ENCODE data around the gene SHANK1.

SHANK1 gene

GRCh38 chr19:50668416-50668815 is 51.2 kb downstream of the SHANK1 start:
- TF ChIP-seq POLR2AphosphoS5 (IDR thresholded peaks at IDR 0.05; ENCODE audit: low read depth, low read length) = no peak
- TF ChIP-seq SIN3A (IDR thresholded peaks at IDR 0.05; ENCODE audit: borderline replicate concordance, insufficient read depth, low read length) = no peak
- TF ChIP-seq FOXP2 (optimal IDR thresholded peaks at IDR 0.05; ENCODE audit: borderline replicate concordance, extremely low read depth, extremely low read length, insufficient read depth) = no peak
- no peak for TF ChIP-seq TAF1 (IDR thresholded peaks at IDR 0.05; ENCODE audit: borderline replicate concordance, insufficient read depth, low read length)
- no peak for TF ChIP-seq REST (IDR thresholded peaks at IDR 0.05; ENCODE audit: insufficient read depth in 1 of 2, low read depth in 2 of 2, low read length in 2 of 2)

- TF ChIP-seq REST (IDR thresholded peaks at IDR 0.05; ENCODE audit: insufficient read depth in 1 of 2, low read depth in 2 of 2, low read length in 2 of 2) (no peak), SIN3A (IDR thresholded peaks at IDR 0.05; ENCODE audit: borderline replicate concordance, insufficient read depth, low read length) (no peak), POLR2AphosphoS5 (IDR thresholded peaks at IDR 0.05; ENCODE audit: low read depth, low read length) (no peak), FOXP2 (optimal IDR thresholded peaks at IDR 0.05; ENCODE audit: borderline replicate concordance, extremely low read depth, extremely low read length, insufficient read depth) (no peak), TAF1 (IDR thresholded peaks at IDR 0.05; ENCODE audit: borderline replicate concordance, insufficient read depth, low read length) (no peak)
Observed at GRCh38 chr19:50667759-50668231, 51.8 kb downstream of the SHANK1 start.

GRCh38 chr19:50667177-50667758 is 52.3 kb downstream of the SHANK1 start:
- TF ChIP-seq SIN3A (IDR thresholded peaks at IDR 0.05; ENCODE audit: borderline replicate concordance, insufficient read depth, low read length) = no peak
- no peak for TF ChIP-seq REST (IDR thresholded peaks at IDR 0.05; ENCODE audit: insufficient read depth in 1 of 2, low read depth in 2 of 2, low read length in 2 of 2)
- TF ChIP-seq POLR2AphosphoS5 (IDR thresholded peaks at IDR 0.05; ENCODE audit: low read depth, low read length) = no peak
- no peak for TF ChIP-seq TAF1 (IDR thresholded peaks at IDR 0.05; ENCODE audit: borderline replicate concordance, insufficient read depth, low read length)
- TF ChIP-seq FOXP2 (optimal IDR thresholded peaks at IDR 0.05; ENCODE audit: borderline replicate concordance, extremely low read depth, extremely low read length, insufficient read depth) = no peak

- TF ChIP-seq SIN3A (IDR thresholded peaks at IDR 0.05; ENCODE audit: borderline replicate concordance, insufficient read depth, low read length) (no peak), FOXP2 (optimal IDR thresholded peaks at IDR 0.05; ENCODE audit: borderline replicate concordance, extremely low read depth, extremely low read length, insufficient read depth) (no peak), REST (IDR thresholded peaks at IDR 0.05; ENCODE audit: insufficient read depth in 1 of 2, low read depth in 2 of 2, low read length in 2 of 2) (no peak), POLR2AphosphoS5 (IDR thresholded peaks at IDR 0.05; ENCODE audit: low read depth, low read length) (no peak), TAF1 (IDR thresholded peaks at IDR 0.05; ENCODE audit: borderline replicate concordance, insufficient read depth, low read length) (no peak)
Observed at GRCh38 chr19:50666346-50667176, 53.0 kb downstream of the SHANK1 start.

All from PFSK-1 (cell line).